ENCODE results near the gene FSTL3.

The FSTL3 gene

DNA sequence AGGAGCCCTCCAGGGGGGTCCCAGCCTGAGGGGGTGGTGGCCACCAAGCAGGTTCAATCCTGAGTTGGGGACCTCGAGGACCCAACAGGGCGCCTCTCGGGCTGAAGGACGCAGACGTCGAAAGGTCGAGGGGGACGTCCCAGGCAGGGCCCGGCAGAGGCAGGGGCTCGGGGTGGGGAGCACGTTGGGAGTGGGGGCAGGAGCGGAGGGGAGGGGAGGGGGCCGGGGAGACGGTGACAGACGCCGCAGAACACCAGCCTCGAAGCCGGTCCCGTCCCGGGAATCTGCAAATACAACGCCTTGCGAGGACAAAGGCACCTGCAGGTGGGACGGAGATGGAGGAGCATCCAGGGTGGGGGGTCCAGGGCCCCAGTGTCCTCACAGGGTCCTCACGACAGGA lies 32.5 kb upstream of the FSTL3 start:
- in situ Hi-C loops (cut with HindIII; ENCODE audit: low pct_ligation_motif_present, low pct_unique_long_range_greater_than_20kb, low sequenced_read_pairs): no loop called here

DNA sequence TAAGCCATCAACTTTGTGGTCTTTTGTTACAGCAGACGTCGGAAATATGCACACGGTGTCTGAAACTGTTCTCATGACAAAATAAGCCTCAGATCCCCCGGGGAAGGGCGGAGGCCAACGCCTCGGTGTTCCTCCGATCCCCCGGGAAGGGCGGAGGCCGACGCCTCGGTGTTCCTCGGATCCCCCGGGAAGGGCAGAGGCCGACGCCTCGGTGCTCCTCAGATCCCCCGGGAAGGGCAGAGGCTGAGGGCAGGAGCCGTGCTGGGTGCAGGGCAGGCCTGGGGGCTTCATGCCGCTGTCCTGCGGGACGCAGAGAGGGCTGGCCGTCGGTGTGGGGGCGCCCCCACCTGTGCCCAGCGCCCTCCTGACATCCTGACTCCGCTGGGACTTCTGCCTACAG lies 31.8 kb upstream of the FSTL3 start:
- in situ Hi-C loops (cut with HindIII; ENCODE audit: low pct_ligation_motif_present, low pct_unique_long_range_greater_than_20kb, low sequenced_read_pairs): no loop called here
- no peak for DNase-seq

More for the DNA sequence above, 32.5 kb upstream of the FSTL3 start:
- DNase-seq: no peak

DNA sequence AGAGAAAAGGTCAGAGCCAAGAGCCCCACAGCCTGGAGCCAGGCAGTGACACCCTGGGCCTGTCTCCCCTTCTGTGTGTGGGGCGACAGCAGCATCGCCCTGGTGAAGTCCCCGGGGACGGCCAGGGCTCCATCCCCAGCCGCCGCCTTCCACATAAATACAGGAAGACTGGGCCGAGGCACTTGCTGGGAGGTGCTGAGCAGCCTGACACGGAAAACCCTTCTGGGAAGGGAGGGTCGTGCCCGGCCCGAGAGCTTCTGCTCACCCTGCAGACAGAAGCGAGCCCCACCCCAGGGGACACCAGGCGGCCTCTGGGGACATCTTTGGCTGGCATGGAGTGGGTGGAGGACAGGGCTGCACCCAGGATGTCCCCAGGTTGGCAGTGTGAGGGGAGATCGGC lies 31.4 kb upstream of the FSTL3 start:
- in situ Hi-C loops (cut with HindIII; ENCODE audit: low pct_ligation_motif_present, low pct_unique_long_range_greater_than_20kb, low sequenced_read_pairs): no loop called here
- DNase-seq: no peak

DNA sequence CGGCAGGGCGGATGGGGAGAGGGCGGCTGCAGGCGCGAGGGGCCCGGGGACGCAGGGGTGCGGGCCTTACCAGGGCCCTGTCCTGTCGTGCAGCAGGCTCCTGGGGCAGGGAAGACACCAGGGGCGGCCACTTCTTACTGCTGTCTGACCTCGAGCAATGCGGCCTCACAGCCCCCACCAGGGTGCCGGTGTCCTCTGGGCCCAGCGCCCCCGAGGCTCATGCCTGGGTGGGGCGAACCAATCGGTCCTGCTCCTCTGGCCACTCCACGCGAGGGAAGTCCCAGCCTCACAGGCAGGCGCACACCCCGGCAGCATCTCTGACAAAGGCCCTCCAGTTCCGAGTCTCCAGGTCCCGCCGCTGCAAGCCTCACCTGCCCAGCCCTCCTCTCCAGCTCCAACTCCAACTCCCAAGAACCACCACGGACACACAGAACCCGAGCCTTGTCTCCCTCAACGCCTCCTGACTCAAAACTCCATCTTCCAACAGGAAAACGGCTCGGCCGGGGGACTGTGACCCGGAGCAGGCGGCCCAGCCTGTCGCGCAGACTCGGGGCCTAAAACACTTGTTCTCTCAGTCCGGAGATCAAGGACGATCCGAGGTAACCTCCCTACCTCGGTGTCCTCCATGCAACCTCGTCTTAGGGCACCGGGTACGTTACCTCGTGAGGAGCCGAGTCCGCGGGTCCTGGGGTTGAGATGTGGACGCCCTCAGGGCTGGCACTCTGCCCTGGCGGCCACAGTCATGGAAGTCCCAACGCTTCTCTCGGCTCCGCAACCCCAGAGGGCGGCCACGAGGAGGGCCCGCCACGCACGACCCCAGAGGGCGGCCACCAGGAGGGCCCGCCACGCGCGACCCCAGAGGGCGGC lies 30.0 kb upstream of the FSTL3 start:
- in situ Hi-C loops (cut with HindIII; ENCODE audit: low pct_ligation_motif_present, low pct_unique_long_range_greater_than_20kb, low sequenced_read_pairs): no loop called here
- DNase-seq: no peak

DNA sequence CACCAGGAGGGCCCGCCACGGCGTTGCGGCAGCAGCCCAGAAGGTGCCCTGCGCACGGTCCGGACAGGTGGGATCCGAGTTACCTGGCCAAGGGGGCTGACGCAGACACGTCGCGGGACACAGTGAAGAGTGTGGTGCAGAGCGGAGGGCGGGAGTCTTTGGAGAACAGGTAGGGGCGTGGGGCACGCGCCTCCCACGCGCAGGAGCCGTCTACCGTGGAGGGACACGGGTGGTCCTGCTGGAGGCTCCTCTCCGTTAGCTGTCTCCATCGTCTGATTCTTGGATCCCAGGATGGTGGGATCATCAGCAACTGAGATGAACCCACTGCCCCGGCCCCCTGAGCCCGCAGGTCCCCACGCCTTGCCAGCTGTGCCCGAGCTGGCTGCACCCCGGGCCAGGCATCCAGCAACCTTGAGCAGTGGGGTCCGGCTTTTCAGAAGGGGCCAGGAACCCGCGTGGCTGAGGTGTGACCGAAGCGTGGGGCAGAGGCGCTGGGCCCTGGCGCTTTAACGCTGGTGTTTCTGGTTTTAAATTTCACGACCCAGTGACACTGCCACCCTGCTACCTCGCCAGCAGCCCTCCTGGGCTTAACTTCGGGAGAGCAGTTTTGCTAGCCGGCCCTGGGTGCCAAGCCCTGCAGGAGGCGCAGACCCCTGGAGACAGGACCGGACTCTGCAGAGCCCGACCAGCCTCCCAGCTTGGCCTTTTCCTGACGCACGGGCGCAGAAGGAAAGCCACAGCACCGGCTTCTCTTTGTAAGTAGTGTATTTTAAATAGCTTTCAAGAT lies 29.2 kb upstream of the FSTL3 start:
- in situ Hi-C loops (cut with HindIII; ENCODE audit: low pct_ligation_motif_present, low pct_unique_long_range_greater_than_20kb, low sequenced_read_pairs): no loop called here
- DNase-seq: no peak

DNA sequence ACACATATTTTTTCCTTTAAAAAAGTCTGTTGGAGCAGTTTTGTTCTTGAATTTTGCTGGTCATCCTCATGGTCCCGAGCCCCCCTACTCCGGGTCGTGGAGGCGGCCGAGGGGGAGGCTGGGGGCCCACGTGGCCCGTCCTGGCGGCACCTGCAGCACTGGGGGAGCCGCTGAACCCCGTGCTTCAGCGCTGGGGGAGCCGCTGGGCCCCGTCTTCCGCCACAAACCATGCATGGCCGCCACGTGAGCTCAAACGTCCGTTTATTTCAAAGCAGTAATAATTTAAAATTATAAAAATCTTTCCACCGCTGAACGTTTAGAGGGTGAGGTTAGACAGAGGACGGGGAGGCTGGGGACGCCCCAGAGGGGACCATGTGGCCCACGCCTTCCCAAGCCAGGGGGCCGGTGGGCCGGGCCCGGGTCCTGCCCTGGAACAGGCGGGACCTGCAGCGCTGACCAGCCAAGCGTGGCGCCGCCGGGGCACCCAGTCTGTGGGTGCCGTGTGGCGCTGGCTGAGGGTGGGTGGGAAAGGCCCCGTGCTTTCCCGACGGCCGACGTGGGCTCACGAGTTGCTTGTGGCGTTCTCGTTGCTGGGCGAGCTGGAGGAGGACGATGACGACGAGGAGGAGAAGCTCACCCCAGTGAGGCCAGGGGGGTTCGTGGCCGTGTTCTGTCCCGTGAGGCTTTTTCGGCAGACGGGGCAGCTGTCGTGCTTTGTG lies 28.5 kb upstream of the FSTL3 start:
- in situ Hi-C loops (cut with HindIII; ENCODE audit: low pct_ligation_motif_present, low pct_unique_long_range_greater_than_20kb, low sequenced_read_pairs): no loop called here
- no peak for DNase-seq

DNA sequence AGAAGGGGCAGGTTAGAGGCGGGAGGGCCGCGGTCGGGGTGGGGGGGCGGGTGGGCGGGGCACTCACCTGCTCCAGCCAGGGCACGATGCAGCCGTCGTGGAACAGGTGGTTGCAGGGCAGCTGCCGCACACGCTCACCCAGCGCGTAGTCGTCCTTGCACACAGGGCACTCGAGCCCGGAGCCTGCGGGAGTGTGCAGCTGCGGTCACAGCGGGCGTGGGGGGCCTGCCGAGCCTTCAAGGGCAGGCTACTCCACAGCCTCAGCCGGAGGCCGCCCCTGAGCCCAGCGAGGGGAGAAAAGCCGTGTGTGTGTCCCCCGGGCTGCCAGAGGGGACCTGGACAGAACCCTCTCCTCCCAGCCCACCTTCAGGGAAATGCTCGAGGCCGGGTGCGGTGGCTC lies 27.9 kb upstream of the FSTL3 start:
- DNase-seq: no peak
- in situ Hi-C loops (cut with HindIII; ENCODE audit: low pct_ligation_motif_present, low pct_unique_long_range_greater_than_20kb, low sequenced_read_pairs): no loop called here

DNA sequence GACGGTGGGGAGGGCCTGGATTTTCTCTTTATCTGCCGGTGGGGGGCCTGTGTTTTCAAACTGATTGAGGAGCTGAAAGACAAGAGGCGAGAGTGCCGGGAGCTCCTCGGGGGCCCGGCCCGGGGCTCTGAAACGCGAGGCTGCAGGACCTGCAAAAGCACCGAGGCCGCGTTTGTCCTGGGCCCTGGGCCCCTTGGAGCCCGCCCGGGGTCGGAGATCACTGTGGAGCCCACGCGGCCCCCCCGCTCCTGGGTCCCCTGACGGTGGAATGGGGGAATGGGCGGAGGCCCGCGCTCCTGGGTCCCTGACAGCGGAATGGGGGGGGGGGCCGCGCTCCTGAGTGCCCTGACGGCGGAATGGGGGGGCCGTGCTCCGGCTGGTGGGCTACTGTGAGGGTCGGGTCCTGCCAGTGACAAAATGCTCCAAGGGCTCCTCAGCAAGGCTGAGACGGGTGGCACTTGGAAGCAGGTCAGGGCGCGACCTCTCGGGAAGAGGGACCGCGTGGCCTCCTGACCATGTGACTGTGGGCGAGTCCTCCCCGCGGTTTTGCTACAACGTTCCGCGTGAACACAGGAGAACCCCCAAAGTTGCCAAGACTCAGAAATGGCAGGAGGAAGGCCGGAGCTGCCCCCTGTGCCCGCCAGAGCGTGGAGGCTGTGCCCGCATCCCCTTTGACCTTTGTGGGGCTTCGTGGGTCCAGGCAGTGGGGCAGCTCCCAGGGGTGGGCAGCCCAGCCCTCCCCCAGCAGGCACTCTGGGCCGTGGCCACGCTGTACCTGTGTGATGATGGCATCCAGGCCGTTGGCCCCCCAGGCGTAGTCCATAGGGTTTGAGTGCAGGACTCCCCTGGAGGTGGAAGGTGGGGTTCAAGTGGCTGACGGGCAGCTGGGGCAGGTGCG lies 27.0 kb upstream of the FSTL3 start:
- in situ Hi-C loops (cut with HindIII; ENCODE audit: low pct_ligation_motif_present, low pct_unique_long_range_greater_than_20kb, low sequenced_read_pairs): no loop called here
- DNase-seq: no peak

DNA sequence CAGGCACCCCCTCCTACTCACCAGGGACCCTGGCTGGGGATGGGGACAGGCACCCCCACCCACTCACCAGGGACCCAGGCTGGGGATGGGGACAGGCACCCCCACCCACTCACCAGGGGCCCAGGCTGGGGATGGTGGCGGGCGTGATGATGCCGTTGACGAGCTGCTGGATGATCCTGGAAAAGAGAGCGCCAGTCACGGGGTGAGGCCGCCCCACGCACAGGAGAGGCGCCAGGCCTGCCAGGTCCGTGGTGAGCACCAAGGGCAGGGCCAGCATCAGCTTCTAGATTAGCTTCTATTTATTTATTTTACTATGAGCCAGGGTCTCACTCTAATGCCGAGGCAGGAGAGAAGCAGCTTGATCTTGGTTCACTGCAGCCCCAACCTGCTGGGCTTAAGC lies 26.1 kb upstream of the FSTL3 start:
- in situ Hi-C loops (cut with HindIII; ENCODE audit: low pct_ligation_motif_present, low pct_unique_long_range_greater_than_20kb, low sequenced_read_pairs): no loop called here
- DNase-seq: no peak

DNA sequence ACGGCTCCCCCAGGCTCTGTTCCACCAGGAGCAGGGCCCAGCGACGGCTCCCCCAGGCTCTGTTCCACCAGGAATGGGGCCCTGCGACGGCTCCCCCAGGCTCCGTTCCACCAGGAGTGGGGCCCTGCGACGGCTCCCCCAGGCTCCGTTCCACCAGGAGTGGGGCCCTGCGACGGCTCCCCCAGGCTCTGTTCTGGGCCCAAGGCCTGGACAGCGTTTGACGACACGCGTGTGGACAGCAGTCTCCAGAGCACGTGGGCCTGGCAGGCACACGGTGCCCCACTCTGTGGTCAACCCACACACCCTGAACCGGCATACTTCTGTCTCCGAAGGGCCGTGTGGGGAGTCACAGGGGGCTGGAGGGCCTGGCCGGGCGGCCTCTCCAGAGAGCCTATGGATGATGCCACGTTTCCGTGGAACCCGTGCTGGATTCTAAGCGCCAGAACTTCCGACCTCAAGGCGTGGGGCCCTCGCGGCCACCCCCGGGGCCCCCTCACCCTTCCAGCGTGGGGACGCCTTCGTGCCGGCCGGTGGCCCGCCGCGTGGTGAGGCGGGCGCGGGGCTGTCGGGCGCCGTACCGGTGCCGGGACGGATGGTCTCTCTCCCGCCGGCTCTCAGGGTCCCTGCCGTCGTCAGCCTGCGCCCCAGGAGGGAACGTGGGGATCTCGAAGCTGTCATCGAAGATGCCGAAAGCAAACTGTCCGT lies 24.9 kb upstream of the FSTL3 start:
- in situ Hi-C loops (cut with HindIII; ENCODE audit: low pct_ligation_motif_present, low pct_unique_long_range_greater_than_20kb, low sequenced_read_pairs): no loop called here

DNA sequence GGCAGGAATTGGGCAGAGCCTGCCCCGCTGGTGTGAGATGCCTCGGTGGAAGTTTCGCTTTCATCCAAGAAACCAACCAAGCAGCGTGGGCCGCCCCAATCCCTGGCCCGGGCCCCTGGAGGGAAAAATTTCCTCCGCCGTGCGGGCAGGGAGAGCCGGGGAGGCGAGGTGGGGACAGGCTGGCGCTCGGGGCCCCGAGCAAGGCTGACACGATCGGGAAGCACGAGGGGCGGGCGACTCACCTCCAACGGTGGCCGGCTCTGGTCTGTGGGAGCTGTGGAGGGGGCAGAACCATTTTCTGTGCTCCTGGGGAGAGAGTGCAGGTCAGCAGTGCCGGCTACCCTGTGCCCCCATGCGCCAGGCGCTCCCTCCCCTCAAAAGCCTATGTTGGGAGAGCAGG lies 24.2 kb upstream of the FSTL3 start:
- in situ Hi-C loops (cut with HindIII; ENCODE audit: low pct_ligation_motif_present, low pct_unique_long_range_greater_than_20kb, low sequenced_read_pairs): no loop called here
- DNase-seq: no peak

More for the DNA sequence above, 24.9 kb upstream of the FSTL3 start:
- no peak for DNase-seq

DNA sequence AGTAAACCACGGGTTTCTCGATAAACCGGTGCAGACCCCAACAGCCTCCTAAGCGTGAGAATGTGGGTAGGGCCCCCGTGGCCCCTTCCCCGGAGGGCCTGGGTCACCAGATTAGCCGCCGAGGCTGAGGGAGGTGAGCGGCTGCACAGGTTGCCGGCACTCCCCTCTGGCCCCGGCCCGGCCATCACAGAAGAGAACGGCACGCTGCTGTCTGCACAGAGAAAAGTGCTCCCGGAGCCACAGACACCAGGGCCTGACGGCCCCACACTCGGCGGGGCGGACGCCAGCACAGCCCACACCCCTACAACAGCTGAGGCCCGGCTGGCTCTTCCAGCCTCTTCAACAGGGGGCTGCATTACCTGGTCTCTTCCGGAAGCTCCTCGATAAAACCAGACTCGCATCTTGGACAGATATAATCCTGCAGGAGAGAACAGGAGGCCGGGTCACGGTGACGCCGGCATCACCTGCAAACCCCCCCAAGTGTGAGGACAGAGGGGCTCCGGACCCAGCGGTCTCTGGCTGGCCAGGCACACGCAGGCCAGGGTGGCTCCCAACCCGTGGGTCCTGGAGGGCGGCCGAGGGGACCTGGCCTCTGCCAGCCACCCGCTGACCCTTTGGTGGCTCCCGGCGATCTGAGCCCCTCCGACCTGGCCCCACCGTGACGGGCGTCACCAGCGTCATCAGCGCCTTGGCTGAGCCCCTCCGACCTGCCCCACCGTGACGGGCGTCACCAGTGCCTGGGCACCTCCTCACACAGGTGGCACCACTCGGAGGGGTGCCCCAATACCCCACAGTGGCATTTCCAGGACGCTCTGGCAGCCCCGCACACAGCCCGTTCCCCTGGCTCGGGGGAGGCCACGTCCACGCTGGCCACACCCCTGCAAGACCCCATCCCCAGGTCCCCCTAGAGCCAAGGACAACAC lies 23.5 kb upstream of the FSTL3 start:
- in situ Hi-C loops (cut with HindIII; ENCODE audit: low pct_ligation_motif_present, low pct_unique_long_range_greater_than_20kb, low sequenced_read_pairs): no loop called here
- DNase-seq: no peak

DNA sequence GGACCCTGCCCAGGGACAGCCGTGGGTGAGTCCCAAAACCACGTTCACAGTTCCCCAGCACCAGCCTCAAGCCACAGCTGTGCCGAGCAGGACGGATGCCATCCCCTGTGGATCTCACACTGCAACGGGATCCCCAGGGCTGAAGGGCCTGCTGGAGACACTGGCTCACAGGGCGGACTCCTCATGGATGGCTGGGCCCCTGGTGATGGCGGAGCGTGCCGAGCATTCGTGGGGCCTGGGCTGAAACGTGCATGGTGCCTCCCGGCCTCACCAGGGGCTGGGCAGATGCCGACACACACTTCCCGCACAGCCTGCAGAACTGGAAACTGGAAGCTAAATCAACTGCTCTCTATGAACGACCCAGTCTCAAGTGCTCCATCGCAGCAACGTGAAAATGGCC lies 22.8 kb upstream of the FSTL3 start:
- DNase-seq: no peak
- in situ Hi-C loops (cut with HindIII; ENCODE audit: low pct_ligation_motif_present, low pct_unique_long_range_greater_than_20kb, low sequenced_read_pairs): no loop called here

DNA sequence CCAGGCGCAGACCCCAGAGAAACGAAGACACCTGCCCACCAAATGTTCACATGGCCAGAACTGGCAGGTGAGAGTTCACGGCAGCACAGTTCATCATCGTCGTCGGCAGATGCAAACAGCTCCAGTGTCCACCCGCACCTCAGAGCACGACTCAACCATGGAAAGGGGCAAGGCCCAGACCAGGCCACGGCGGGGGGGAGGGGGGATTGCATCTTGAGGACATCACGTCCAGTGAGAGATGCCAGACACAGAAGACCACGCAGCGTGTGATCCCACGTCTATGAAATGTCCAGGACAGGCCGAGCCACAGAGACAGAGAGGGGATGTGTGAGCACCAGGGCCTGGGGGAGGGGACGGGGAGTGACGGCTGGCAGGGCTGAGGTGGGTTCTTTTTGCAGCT lies 20.5 kb upstream of the FSTL3 start:
- in situ Hi-C loops (cut with HindIII; ENCODE audit: low pct_ligation_motif_present, low pct_unique_long_range_greater_than_20kb, low sequenced_read_pairs): no loop called here
- DNase-seq: no peak

DNA sequence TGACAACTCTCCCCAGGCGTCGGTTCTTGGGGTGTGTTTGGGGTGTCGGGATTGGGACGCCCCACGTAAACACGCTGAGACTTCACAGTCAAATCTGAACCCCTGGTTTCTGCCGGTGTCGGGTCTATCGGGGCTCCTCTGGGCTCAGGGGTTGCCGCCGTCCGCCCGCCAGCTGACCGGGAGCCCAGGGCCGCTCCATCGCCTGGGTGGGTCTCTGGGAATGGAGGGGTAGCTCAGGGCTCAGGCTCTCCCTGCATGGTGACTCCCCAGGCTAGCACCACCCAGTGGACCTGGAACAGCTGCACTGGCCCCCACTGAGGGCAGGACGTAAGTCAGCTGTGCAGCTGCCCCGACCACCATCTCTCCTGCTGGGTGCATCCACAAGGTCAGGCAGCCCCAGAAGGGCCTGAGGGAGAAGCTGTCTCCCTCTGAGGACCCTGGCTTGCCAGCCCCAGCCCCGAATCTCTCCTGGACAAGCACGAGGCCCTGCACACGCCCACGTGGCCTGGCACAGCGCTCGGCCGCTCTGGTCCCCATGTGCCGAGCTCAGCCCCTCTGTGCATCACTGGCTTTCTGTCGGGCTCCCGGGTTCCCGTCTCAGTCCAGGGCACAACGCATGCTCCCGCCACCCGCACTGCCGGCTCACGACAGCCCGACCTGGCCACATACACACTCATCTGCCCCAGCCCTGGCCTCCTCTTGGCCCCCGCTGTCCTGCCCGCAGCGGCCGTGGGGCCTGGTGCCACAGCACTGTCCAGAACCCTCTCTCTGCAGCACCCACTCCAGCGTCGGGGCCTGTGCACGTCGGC lies 19.2 kb upstream of the FSTL3 start:
- in situ Hi-C loops (cut with HindIII; ENCODE audit: low pct_ligation_motif_present, low pct_unique_long_range_greater_than_20kb, low sequenced_read_pairs): no loop called here
- DNase-seq: no peak

DNA sequence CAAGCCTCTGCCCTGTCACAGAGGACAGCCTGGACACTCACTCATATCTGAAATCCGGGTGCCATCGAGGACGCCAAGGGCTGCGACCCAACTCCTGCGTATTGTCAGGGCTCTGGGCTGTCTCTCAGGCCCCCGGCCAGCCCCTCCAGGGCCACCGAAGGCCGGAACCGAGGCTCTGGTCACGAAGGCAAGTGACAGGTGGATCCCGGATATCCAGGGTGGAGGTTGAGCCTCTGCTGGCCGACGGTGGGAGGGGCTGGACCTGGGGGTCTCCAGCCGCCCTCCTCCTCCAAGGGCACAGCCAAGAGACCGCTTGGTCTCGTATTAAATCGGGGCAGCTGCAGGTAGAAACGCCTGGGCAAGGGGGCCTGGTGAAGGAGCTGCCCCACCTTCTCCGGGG lies 18.6 kb upstream of the FSTL3 start:
- DNase-seq: no peak
- in situ Hi-C loops (cut with HindIII; ENCODE audit: low pct_ligation_motif_present, low pct_unique_long_range_greater_than_20kb, low sequenced_read_pairs): no loop called here

All from ACHN (cell line).